HepG2 (cell line): ENCODE data around the gene MTMR4. TPM values are rescaled to one million over a fixed set of nuclear protein-coding genes. Genes with fewer than 3 reads are reported as not detected.
A peak's percentile ranks its signal among the peaks of the same experiment; 100 is the strongest.
"Not testable (repeated sequence)": the region's sequence is repeated elsewhere in the genome, so short reads cannot be mapped to it uniquely, and the experiment has no call there.

Experiments used
- ATAC-seq: fragments of 200-7000 bp; cut with Tn5 transposase; 3 replicates; pipeline ENCODE4 v1.9.1; 2020; ENCODE audit warnings: mild to moderate bottlenecking, moderate library complexity
- BruUV-seq: library from RNA; stranded (reverse); fragments of 400-500 nt; replicated peaks from 2 replicates; lab custom pipeline; 2021; lab: Mats Ljungman, UMichigan
- CTCF ChIA-PET: fragments of 300-600 bp; formaldehyde crosslinking; extraction: SDS; loops from one replicate; lab custom pipeline; 2021; ENCODE audit warnings: low total read pairs, inconsistent platforms, low intra/inter-chr PET ratio; lab: Yijun Ruan, JAX
- POLR2A ChIA-PET: fragments of 350-600 bp; sonication (Branson Sonifier 250); formaldehyde crosslinking; loops from one replicate; lab custom pipeline; 2020; ENCODE audit warnings: antibody characterized with exemption, inconsistent platforms; lab: Yijun Ruan, JAX
- DNase-seq: peaks from one replicate; pipeline ENCODE4 v3.0.0-alpha.2; 2015; ENCODE audit warnings: low spot score
- FAIRE-seq: peaks from 3 replicates; lab custom pipeline; 2011; peaks lifted over from hg19 to GRCh38; lab: Jason Lieb, UNC
- H2AFZ ChIP-seq: one replicate; pipeline ENCODE4 v1.6.1; 2011; ENCODE audit warnings: low read length, inconsistent platforms
- H3K27ac ChIP-seq: fragments of 300-600 bp; 3 replicates; pipeline ENCODE4 v1.8.0; 2011; ENCODE audit warnings: mixed run types, mild to moderate bottlenecking, mixed read lengths, low read length, inconsistent platforms; ENCODE audit not compliant: insufficient read depth; ENCODE audit errors: extremely low read length
- H3K27me3 ChIP-seq, 2 experiments: fragments of 200-600 bp in 1 of 2; 2 replicates in 1 of 2; 3 replicates in 1 of 2; pipeline versions ENCODE4 v1.6.0 to v1.8.0; 2011; ENCODE audit warnings: low read length in 2 of 2, mild to moderate bottlenecking in 2 of 2, moderate library complexity in 2 of 2, inconsistent platforms in 1 of 2; ENCODE audit not compliant: insufficient read depth in 2 of 2, control insufficient read depth in 1 of 2
- H3K36me3 ChIP-seq, 2 experiments: fragments of 200-600 bp in 1 of 2; replicated peaks in 1 of 2; 2 replicates in 1 of 2; 3 replicates in 1 of 2; pipeline versions ENCODE4 v1.5.1 to v1.8.0; 2011; ENCODE audit warnings: low read length in 2 of 2, inconsistent platforms in 1 of 2; ENCODE audit not compliant: insufficient read depth in 2 of 2, control insufficient read depth in 1 of 2
- H3K4me1 ChIP-seq: 2 replicates; pipeline ENCODE4 v1.5.1; 2012; ENCODE audit warnings: low read length, inconsistent platforms; ENCODE audit not compliant: insufficient read depth
- H3K4me2 ChIP-seq: 2 replicates; pipeline ENCODE4 v1.6.0; 2011; ENCODE audit warnings: low read depth, low read length, inconsistent platforms
- H3K4me3 ChIP-seq, 3 experiments: fragments of 200-600 bp in 1 of 3; sonication (generic), shearing (Covaris generic) in 1 of 3; replicated peaks in 1 of 3; 2 replicates each; pipeline ENCODE4 v1.5.1; 2011 to 2016; ENCODE audit warnings: low read length in 3 of 3, inconsistent platforms in 2 of 3, low read depth in 2 of 3, mild to moderate bottlenecking in 2 of 3, control low read depth in 1 of 3, mixed read lengths in 1 of 3; ENCODE audit not compliant: insufficient read depth in 1 of 3
- H3K79me2 ChIP-seq: one replicate; pipeline ENCODE4 v1.6.1; 2011; ENCODE audit warnings: low read length, inconsistent platforms; ENCODE audit not compliant: insufficient read depth
- H3K9ac ChIP-seq: 2 replicates; pipeline ENCODE4 v1.6.0; 2011; ENCODE audit warnings: mild to moderate bottlenecking, low read depth, low read length, inconsistent platforms; ENCODE audit not compliant: insufficient read depth
- H3K9me3 ChIP-seq: 2 replicates; pipeline ENCODE4 v1.5.1; 2012; ENCODE audit warnings: mild to moderate bottlenecking, low read length
- H4K20me1 ChIP-seq: 2 replicates; pipeline ENCODE4 v1.6.0; 2011; ENCODE audit warnings: inconsistent platforms, mild to moderate bottlenecking, low read length, moderate library complexity; ENCODE audit not compliant: insufficient read depth
- AKAP8 ChIP-seq: sonication (generic); formaldehyde crosslinking; IDR thresholded peaks from 2 replicates; pipeline ENCODE4 v1.5.1; 2020; ENCODE audit warnings: mild to moderate bottlenecking, missing genetic modification reagents
- DR1 ChIP-seq: sonication (generic); formaldehyde crosslinking; IDR thresholded peaks from 2 replicates; pipeline ENCODE4 v1.8.0; 2021; ENCODE audit warnings: mild to moderate bottlenecking, missing genetic modification reagents, inconsistent platforms
- FOXA1 ChIP-seq, 2 experiments: fragments of 450-650 bp in 1 of 2; sonication (generic) in 1 of 2; formaldehyde crosslinking in 1 of 2; IDR thresholded peaks; 2 replicates each; pipeline versions ENCODE4 v1.4.0 to v1.6.1; 2016 to 2020; ENCODE audit warnings: missing genetic modification reagents in 1 of 2
- GFI1 ChIP-seq: sonication (generic); formaldehyde crosslinking; IDR thresholded peaks from 2 replicates; pipeline ENCODE4 v1.5.0; 2020; ENCODE audit warnings: missing genetic modification reagents, mild to moderate bottlenecking, borderline replicate concordance
- PPARG ChIP-seq: conservative IDR thresholded peaks from 2 replicates; pipeline ENCODE4 v1.6.1; 2016; ENCODE audit warnings: missing biosample characterization, missing genetic modification reagents
- TAF1 ChIP-seq: sonication (generic); formaldehyde crosslinking; IDR thresholded peaks from 2 replicates; pipeline ENCODE4 v1.4.0; 2020; ENCODE audit warnings: missing genetic modification reagents
- TARDBP ChIP-seq: sonication (generic); formaldehyde crosslinking; IDR thresholded peaks from 2 replicates; pipeline ENCODE4 v1.8.0; 2022; ENCODE audit warnings: mild to moderate bottlenecking, missing genetic modification reagents
- ZNF180 ChIP-seq: sonication (generic); formaldehyde crosslinking; IDR thresholded peaks from 2 replicates; pipeline ENCODE4 v1.4.0; 2020; ENCODE audit warnings: low read depth, missing genetic modification reagents, borderline replicate concordance
- ZNF652 ChIP-seq: IDR thresholded peaks from 2 replicates; pipeline ENCODE4 v1.6.1; 2016; ENCODE audit warnings: low read depth, borderline replicate concordance
- ZNF770 ChIP-seq: sonication (generic); formaldehyde crosslinking; IDR thresholded peaks from 2 replicates; pipeline ENCODE4 v1.5.0; 2020; ENCODE audit warnings: mild to moderate bottlenecking, missing genetic modification reagents
- WGBS: methylation state at CpG from one replicate; pipeline ENCODE4 v1.1.6; 2017; ENCODE audit warnings: low lambda C conversion rate; 5-methylcytosine and 5-hydroxymethylcytosine counted together
- in situ Hi-C: cut with HindIII; loops from 2 replicates; pipeline ENCODE4 v1.10.0; 2017; ENCODE audit warnings: low pct_unique_long_range_greater_than_20kb; ENCODE audit not compliant: extremely low pct_ligation_motif_present
- intact Hi-C: fragments of 100-400 bp; cut with micrococcal nuclease; formaldehyde crosslinking; loops from one replicate; pipeline ENCODE4 v1.10.0; 2022; ENCODE audit not compliant: unreplicated experiment
- polyA plus RNA-seq, 8 experiments: library from polyadenylated mRNA; depleted of rRNA in 3 of 8; stranded (reverse) in 7 of 8; unstranded in 1 of 8; fragments of >200 nt; fragmentation: Illumina TruSeq in 4 of 8; extraction: Trizol in 4 of 8; gene quantifications; 2 replicates each; pipeline versions ENCODE4 v1.2.1 to v1.2.3, GENCODE V29; 2011 to 2016; ENCODE audit warnings: low read depth in 4 of 8, missing spikeins in 1 of 8, mixed read lengths in 1 of 8; ENCODE audit not compliant: insufficient read depth in 1 of 8
- total RNA-seq, 5 experiments: library from RNA; depleted of rRNA; stranded (reverse); fragments of >200 nt; fragmentation: Illumina TruSeq; extraction: Trizol; gene quantifications; 2 replicates each; pipeline ENCODE4 v1.2.3, GENCODE V29; 2016; ENCODE audit warnings: low read depth in 1 of 5

Gene MTMR4
- total and polyA plus RNA-seq, 2 of the 13 experiments (the other 11 are each of a cell fraction or from before 2014, with no cell fraction given): 62.5 to 65.1 TPM

GRCh38 chr17:58484600-58484999, 29.8 kb downstream of the MTMR4 start:
- ATAC-seq: peak; percentile 33; the same call in 2 of the 3 replicates
- TF ChIP-seq TAF1 (CRISPR knock-in tag) (no peak), PPARG (CRISPR knock-in tag) (peak; percentile 76), FOXA1 (IDR thresholded peaks at IDR 0.05) (no peak), FOXA1 (CRISPR knock-in tag; IDR thresholded peaks at IDR 0.05) (no peak), TARDBP (CRISPR knock-in tag) (0 out of 2 replicates have a peak, but pooled peaks have one; percentile 3), ZNF652 (CRISPR knock-in tag) (no peak), AKAP8 (no peak), ZNF180 (CRISPR knock-in tag) (no peak), DR1 (CRISPR knock-in tag) (no peak)
- peaks cover 19% of the 10 kb centered on the region for H3K4me1 ChIP-seq

DNA sequence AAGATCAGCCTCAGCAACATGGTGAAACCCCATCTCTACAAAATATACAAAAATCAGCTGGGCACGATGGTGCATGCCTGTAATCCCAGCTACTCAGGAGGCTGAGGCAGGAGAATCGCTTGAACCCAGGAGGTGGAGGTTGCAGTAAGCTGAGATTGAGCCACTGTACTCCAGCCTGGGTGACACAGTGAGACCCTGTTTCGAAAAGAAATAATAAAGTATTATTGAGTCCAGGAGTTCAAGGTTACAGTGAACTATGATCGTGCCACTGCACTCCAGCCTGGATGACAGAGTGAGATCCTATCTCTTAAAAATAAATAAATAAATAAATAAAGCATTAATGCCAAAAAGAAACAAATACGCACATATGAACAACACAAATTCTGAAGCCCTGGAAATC, 32.6 kb downstream of the MTMR4 start:
- POLR2A ChIA-PET, CTCF ChIA-PET: not testable (repeated sequence)
- TF ChIP-seq GFI1 (peak; percentile 28; the same call in 1 of the 2 replicates), ZNF770 (peak; percentile 42; the same call in 1 of the 2 replicates)

More at GRCh38 chr17:58484600-58484999, 29.8 kb downstream of the MTMR4 start:
- peaks cover 2 to 11% of the 10 kb centered on the region in 2 experiments; a peak in 3 of 5 replicates for H3K36me3 ChIP-seq
- no peak overlapping the region for H3K4me2 ChIP-seq
- BruUV-seq: no TSS peak
- intact Hi-C loops: no loop called here
- H2AFZ ChIP-seq: no peak overlapping the region
- no peaks in the 10 kb centered on the region for H3K79me2 ChIP-seq
- FAIRE-seq (peak; percentile 8), DNase-seq (peak; percentile 50)
- ChIA-PET CTCF (no interaction called here), POLR2A (no interaction called here)
- H4K20me1 ChIP-seq: peaks cover 2% of the 10 kb centered on the region; the same call in 1 of the 2 replicates
- no peak overlapping the region for H3K27ac ChIP-seq
- H3K9me3 ChIP-seq: no peaks in the 10 kb centered on the region
- H3K4me3 ChIP-seq: no peak overlapping the region
- 8% methylated on average over 3 of the region's 3 CpGs for WGBS
- in situ Hi-C loops: no loop called here
- H3K9ac ChIP-seq: no peak overlapping the region
- no peaks in the 10 kb centered on the region for H3K27me3 ChIP-seq

More for the DNA sequence above, 32.6 kb downstream of the MTMR4 start:
- H3K79me2 ChIP-seq, H3K36me3 ChIP-seq, H3K27me3 ChIP-seq, in situ Hi-C loops, H3K9me3 ChIP-seq, DNase-seq, FAIRE-seq, H3K27ac ChIP-seq, H4K20me1 ChIP-seq, intact Hi-C loops, H3K9ac ChIP-seq, BruUV-seq, H2AFZ ChIP-seq, H3K4me2 ChIP-seq, H3K4me3 ChIP-seq, ATAC-seq: not testable (repeated sequence)
- peaks cover 19% of the 10 kb centered on the region for H3K4me1 ChIP-seq
- 22% methylated on average over 5 of the region's 5 CpGs for WGBS
